HEK293T (cell line): ENCODE data around the gene CACNA1C.

Experiments
- ARNT ChIP-seq: fragments of 450-650 bp; IDR thresholded peaks from 2 replicates; pipeline ENCODE4 v1.6.1; 2017; ENCODE audit warnings: mild to moderate bottlenecking
- SP1 ChIP-seq: fragments of 450-650 bp; IDR thresholded peaks from 2 replicates; pipeline ENCODE4 v1.6.1; 2017
- SUZ12 ChIP-seq: fragments of 450-650 bp; IDR thresholded peaks from 2 replicates; pipeline ENCODE4 v1.6.1; 2016; ENCODE audit warnings: mild to moderate bottlenecking
- TF ChIP-seq, protein P1 (sequence below): fragments of 450-650 bp; IDR thresholded peaks from 2 replicates; pipeline ENCODE4 v1.6.1; 2016

DNA sequence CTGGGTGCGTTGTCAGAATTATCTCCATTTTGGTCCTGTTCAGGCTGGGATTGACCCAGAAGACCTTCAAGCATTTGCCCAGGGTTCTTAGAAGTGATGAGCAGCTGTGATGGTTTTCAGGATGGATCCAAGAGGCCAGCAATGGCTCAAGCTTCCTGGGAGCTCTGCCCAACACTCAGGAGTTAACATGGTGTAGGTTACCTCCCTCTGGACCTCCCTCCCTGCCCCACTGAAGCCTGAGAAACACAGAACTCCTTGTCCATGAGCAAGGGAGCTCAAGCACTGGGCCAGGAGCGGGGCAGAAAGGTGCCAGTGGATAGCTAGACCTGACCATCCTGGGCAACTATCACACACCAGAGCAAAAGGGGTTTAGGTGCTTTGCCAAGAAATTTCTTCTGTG, 593.6 kb downstream of the CACNA1C start:
- no peak for TF ChIP-seq ARNT
- no peak for TF ChIP-seq SP1
- TF ChIP-seq SUZ12, result no peak
- TF ChIP-seq, protein P1, sequence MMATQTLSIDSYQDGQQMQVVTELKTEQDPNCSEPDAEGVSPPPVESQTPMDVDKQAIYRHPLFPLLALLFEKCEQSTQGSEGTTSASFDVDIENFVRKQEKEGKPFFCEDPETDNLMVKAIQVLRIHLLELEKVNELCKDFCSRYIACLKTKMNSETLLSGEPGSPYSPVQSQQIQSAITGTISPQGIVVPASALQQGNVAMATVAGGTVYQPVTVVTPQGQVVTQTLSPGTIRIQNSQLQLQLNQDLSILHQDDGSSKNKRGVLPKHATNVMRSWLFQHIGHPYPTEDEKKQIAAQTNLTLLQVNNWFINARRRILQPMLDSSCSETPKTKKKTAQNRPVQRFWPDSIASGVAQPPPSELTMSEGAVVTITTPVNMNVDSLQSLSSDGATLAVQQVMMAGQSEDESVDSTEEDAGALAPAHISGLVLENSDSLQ, result no peak
